Measurements from ENCODE around the gene ROR2. TPM values are rescaled to one million over a fixed set of nuclear protein-coding genes. Genes with fewer than 3 reads are reported as not detected.

ROR2 gene
- total RNA-seq, 4 donors from 2014 or later, result 0.19 to 1.7 (median 0.38) TPM

- no peak for TF ChIP-seq CTCF (IDR thresholded peaks at IDR 0.05; ENCODE audit: low read depth)
These were observed 306.4 kb downstream of the ROR2 start for GRCh38 chr9:91643481-91644077.

DNA sequence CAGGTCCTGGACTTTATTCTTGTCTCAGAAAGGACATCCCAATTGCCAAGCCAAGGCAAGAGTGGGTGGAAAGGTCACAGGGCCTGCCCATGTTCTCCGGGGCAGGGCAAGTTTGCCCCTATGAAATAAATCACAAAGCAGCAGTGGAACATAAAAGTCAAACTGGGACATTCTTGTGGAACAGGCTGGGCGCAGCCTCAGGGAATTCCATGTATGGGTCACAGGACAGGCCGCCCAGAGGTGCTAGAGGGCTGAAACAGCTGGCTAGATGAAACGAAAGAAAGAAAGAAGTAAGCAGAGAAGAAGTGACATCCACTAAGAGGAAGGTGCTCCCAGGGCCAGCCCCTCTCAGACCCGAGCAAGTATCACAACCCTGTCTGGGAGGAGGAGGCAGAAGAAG is 307.3 kb downstream of the ROR2 start:
- no peak for TF ChIP-seq CTCF (IDR thresholded peaks at IDR 0.05; ENCODE audit: low read depth)

DNA sequence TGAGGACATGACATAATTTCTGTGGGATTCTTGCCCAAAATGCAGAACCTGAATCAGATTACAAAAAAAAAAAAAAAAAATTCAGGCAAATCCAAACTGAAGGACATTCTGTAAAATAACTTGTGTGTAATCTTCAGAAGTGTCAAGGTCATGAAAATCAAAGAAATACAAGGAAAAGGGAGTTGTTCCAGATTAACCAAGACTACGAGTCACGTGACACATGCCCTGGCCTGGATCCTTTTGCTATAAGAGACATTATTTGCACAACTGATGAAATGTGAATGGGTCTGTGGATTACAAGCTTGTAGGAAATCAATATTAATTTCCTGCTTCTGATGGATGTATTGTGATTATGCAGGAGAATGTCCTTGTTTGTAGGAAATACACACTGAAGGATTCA is 309.6 kb downstream of the ROR2 start:
- no peak for TF ChIP-seq CTCF (IDR thresholded peaks at IDR 0.05; ENCODE audit: low read depth)

DNA sequence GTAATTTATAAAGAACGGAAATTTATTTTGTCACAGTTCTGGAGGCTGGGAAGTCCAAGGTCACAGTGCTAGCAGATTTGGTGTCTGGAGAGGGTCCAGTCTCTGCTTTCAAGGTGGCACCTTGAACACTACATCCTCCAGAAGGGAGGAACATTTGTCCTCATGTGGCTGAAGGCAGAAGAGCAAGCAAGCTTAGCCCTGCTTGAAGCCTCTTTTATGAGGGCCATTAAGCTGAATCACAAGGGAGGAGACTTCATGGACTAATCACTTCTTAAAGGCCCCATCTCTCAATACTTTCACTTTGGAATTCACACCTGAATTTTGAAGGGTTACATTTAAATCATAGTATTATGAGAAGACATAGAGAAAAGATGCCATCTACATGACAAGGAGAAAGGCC is 311.0 kb downstream of the ROR2 start:
- no peak for TF ChIP-seq CTCF (IDR thresholded peaks at IDR 0.05; ENCODE audit: low read depth)

GRCh38 chr9:91629718-91630117 is 320.3 kb downstream of the ROR2 start:
- TF ChIP-seq CTCF (IDR thresholded peaks at IDR 0.05; ENCODE audit: low read depth), result no peak

DNA sequence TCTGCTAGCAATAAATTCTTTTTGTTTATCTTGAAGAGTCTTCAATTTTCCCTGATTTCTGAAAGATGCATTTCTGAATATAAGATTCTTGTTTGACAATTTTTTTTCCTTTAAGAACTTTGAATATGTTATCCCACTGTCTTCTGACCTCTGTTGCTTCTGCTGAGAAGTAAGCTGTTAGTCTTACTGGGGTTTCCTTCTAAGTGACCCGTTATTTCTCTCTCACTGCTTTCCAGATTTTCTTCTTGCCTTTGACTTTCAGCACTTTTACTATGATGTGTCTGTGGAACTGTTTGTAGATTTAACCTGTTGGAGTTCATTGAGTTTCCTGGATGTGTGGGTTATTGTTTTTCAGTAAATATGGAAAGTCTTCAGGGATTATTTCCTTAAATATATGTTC is 321.1 kb downstream of the ROR2 start:
- TF ChIP-seq CTCF (IDR thresholded peaks at IDR 0.05; ENCODE audit: low read depth), result no peak

- no peak for TF ChIP-seq CTCF (IDR thresholded peaks at IDR 0.05; ENCODE audit: low read depth)
These were observed 324.7 kb downstream of the ROR2 start for GRCh38 chr9:91625331-91625730.
